ENCODE measurements around the gene BMF.
"Not testable (repeated sequence)": the region's sequence is repeated elsewhere in the genome, so short reads cannot be mapped to it uniquely, and the experiment has no call there.

- not testable (repeated sequence) for TF ChIP-seq CTCF, POLR2AphosphoS5, POLR2A, EP300 (IDR thresholded peaks at IDR 0.05)
These were observed 27.3 kb upstream of the BMF start for GRCh38 chr15:40135846-40136450.

Data from sigmoid colon (tissue), 4 donors.